ENCODE results near the gene ALK. TPM values are rescaled to one million over a fixed set of nuclear protein-coding genes. Genes with fewer than 3 reads are reported as not detected.

The ALK gene
- total and polyA plus RNA-seq, 7 donors, result 0.31 to 2.9 (median 1.2) TPM; not detected in 1

DNA sequence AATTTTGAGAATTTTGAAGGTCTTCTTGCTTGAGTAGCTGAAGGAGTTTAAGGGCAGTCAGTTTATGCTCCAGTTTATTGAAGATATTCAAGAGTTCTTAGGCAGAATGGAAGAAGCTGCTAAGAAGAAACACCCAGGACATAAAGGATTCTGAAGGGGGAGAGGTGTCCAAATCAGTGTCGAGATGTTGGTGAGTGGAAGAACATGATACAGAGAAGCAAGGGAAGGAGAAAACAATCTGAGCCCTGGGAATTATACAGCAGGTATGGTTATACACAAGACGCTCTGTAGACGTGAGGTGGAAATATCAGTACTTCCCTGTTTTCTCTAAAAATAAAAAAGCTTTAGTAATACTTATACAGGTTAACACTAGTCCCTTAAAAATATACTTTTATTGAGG lies 746.0 kb downstream of the ALK start:
- H3K27me3 ChIP-seq, result no peaks in the 10 kb centered on the region
- DNase-seq, result no peak
- H3K4me1 ChIP-seq, result no peaks in the 10 kb centered on the region
- WGBS, 2 donors, result 87 to 96% methylated on average over 3 of the region's 3 CpGs
- H3K4me3 ChIP-seq, result no peak overlapping the region
- TF ChIP-seq POLR2AphosphoS5 (IDR thresholded peaks at IDR 0.05), result no peak
- TF ChIP-seq CTCF (IDR thresholded peaks at IDR 0.05), result no peak
- TF ChIP-seq POLR2A (IDR thresholded peaks at IDR 0.05), result no peak
- intact Hi-C loops (cut with DNase I), result no loop called here
- no peak overlapping the region for H3K27ac ChIP-seq
- H3K9me3 ChIP-seq, result no peaks in the 10 kb centered on the region
- H3K36me3 ChIP-seq, result peaks cover 8 to 32% (median 9%) of the 10 kb centered on the region in 4 donors

GRCh38 chr2:29174937-29175336 lies 746.4 kb downstream of the ALK start:
- 20 to 41% methylated on average over 2 of the region's 2 CpGs for WGBS, 2 donors
- Histone ChIP-seq H3K9me3 (no peaks in the 10 kb centered on the region), H3K4me3 (no peak overlapping the region), H3K27ac (no peak overlapping the region), H3K36me3 (peaks cover 8 to 32% (median 9%) of the 10 kb centered on the region in 4 donors), H3K4me1 (no peaks in the 10 kb centered on the region), H3K27me3 (no peaks in the 10 kb centered on the region)
- no peak for DNase-seq
- TF ChIP-seq POLR2AphosphoS5 (IDR thresholded peaks at IDR 0.05), result no peak
- TF ChIP-seq CTCF (IDR thresholded peaks at IDR 0.05), result no peak
- TF ChIP-seq EP300 (IDR thresholded peaks at IDR 0.05), result no peak
- no peak for TF ChIP-seq POLR2A (IDR thresholded peaks at IDR 0.05)
- intact Hi-C loops (cut with DNase I), result no loop called here

GRCh38 chr2:29166242-29167039 lies 754.9 kb downstream of the ALK start:
- 70 to 84% methylated on average over 1 of the region's 1 CpG for WGBS, 2 donors
- TF ChIP-seq EP300 (IDR thresholded peaks at IDR 0.05) (no peak), POLR2AphosphoS5 (IDR thresholded peaks at IDR 0.05) (no peak), POLR2A (IDR thresholded peaks at IDR 0.05) (no peak), CTCF (IDR thresholded peaks at IDR 0.05) (no peak)
- intact Hi-C loops (cut with DNase I), result no loop called here
- Histone ChIP-seq H3K27ac (no peak overlapping the region), H3K27me3 (no peaks in the 10 kb centered on the region), H3K9me3 (no peaks in the 10 kb centered on the region), H3K36me3 (peaks cover 0 to 49% (median 0%) of the 10 kb centered on the region in 4 donors), H3K4me1 (no peaks in the 10 kb centered on the region), H3K4me3 (no peak overlapping the region)
- no peak for DNase-seq

DNA sequence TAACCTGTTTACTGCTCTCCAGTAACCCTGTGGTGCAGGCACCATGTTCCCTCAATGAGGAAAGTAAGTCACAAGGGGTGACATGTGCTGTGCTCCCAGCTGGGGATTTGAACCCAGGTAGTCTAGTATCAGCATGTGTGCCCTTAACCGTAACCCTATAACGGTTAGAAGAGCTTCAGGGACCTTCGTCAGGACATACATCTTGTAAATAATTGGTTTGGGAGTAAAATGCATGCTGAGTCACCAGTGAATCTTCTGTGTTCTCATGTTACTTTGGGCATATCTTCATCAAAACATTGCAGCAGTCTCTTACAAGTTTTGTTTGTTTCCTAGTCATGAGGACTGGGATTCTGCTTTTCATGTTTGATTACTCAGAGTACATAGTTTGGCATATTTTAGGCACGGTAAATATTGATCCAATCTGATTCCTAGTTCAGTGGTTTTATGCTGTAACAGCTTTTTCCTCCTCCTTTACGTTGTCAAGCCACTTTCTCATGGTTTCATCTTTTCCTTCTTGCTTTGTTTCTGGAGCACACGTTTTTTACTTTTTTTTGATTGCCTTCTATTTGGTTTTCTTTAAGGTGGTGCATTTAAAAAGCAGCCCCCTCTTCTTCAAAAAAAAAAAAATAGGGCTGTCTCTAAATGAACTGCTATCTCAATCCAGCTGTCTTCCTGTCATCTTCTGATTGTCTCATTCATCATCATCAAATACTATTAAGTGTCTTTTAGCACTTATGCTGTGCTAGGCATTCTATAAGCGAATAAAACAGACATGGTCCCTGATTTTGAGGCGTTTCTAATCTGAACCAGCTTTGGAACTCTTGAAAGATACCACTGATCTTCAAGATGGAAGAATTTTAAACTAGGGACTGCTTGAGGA lies 755.8 kb downstream of the ALK start:
- TF ChIP-seq CTCF (IDR thresholded peaks at IDR 0.05), result no peak
- TF ChIP-seq EP300 (IDR thresholded peaks at IDR 0.05), result no peak
- TF ChIP-seq POLR2A (IDR thresholded peaks at IDR 0.05), result no peak
- no peak for TF ChIP-seq POLR2AphosphoS5 (IDR thresholded peaks at IDR 0.05)
- no peaks in the 10 kb centered on the region for H3K4me1 ChIP-seq
- intact Hi-C loops (cut with DNase I), result no loop called here
- H3K27ac ChIP-seq, result no peak overlapping the region
- DNase-seq, result no peak
- H3K4me3 ChIP-seq, result no peak overlapping the region
- WGBS, 2 donors, result 40 to 67% methylated on average over 8 of the region's 8 CpGs
- H3K36me3 ChIP-seq, result peaks cover 0 to 57% (median 0%) of the 10 kb centered on the region in 4 donors
- no peaks in the 10 kb centered on the region for H3K9me3 ChIP-seq
- no peaks in the 10 kb centered on the region for H3K27me3 ChIP-seq

All from sigmoid colon (tissue), 7 donors.